Left lung (tissue), 10 donors: ENCODE data around the gene MUC2. TPM values are rescaled to one million over a fixed set of nuclear protein-coding genes. Genes with fewer than 3 reads are reported as not detected.
A peak's percentile ranks its signal among the peaks of the same experiment; 100 is the strongest.

Experiments used
- ATAC-seq: fragments of 200-7000 bp; cut with Tn5 transposase; one replicate; pipeline ENCODE4 v1.9.1; 2020; ENCODE audit warnings: moderate library complexity
- DNase-seq, 4 donors: peaks; one replicate each; pipeline ENCODE4 v3.0.0-alpha.2; 2013 to 2020
- H3K27ac ChIP-seq, 2 donors: fragments of 200-600 bp; sonication (generic) in 1 of 2; one replicate each; pipeline versions ENCODE4 v1.5.0 to v1.8.0; 2020 to 2021
- H3K27me3 ChIP-seq, 2 donors: fragments of 200-600 bp; sonication (generic) in 1 of 2; one replicate each; pipeline versions ENCODE4 v1.5.0 to v1.8.0; 2020 to 2021
- H3K36me3 ChIP-seq, 2 donors: fragments of 200-600 bp; sonication (generic) in 1 of 2; one replicate each; pipeline versions ENCODE4 v1.5.0 to v1.8.0; 2020 to 2021
- H3K4me1 ChIP-seq, 2 donors: fragments of 200-600 bp; one replicate each; pipeline ENCODE4 v1.8.0; 2021
- H3K4me3 ChIP-seq, 2 donors: fragments of 200-600 bp; sonication (generic) in 1 of 2; one replicate each; pipeline versions ENCODE4 v1.5.0 to v1.8.0; 2020 to 2021; ENCODE audit warnings: mild to moderate bottlenecking in 1 of 2
- H3K9me3 ChIP-seq, 2 donors: fragments of 200-600 bp; sonication (generic) in 1 of 2; one replicate each; pipeline versions ENCODE4 v1.5.0 to v1.8.0; 2020 to 2021
- CTCF ChIP-seq, 2 donors: fragments of 200-600 bp; sonication (generic) in 1 of 2; IDR thresholded peaks; one replicate each; pipeline versions ENCODE4 v1.5.0 to v1.8.0; 2021; ENCODE audit warnings: antibody characterized with exemption in 2 of 2
- intact Hi-C, 2 donors: fragments of 100-400 bp; cut with DNase I; formaldehyde crosslinking; loops; one replicate each; pipeline versions ENCODE4 v1.11.2 to v1.14.2; 2022
- polyA plus RNA-seq, 6 donors: library from polyadenylated mRNA; unstranded; fragments of 120-200 nt; gene quantifications; one replicate each; pipeline ENCODE4 v1.2.1, GENCODE V29; 2013; ENCODE audit not compliant: insufficient read length in 6 of 6
- total RNA-seq, 2 donors: library from RNA; stranded (reverse); fragmentation: NEBNext Ultra II Directional; extraction: Animal tissue kit (Norgen Biotek cat#: 25700); gene quantifications; one replicate each; pipeline ENCODE4 v1.2.1, GENCODE V29; 2021
- donor health status: DM: no; HTN: yes; CAD: no.
- donor health status: DM: no; HTN: no; CAD: no.

The MUC2 gene
- total and polyA plus RNA-seq, 8 donors: 0.02 to 0.03 (median 0.03) TPM; not detected in 3

DNA sequence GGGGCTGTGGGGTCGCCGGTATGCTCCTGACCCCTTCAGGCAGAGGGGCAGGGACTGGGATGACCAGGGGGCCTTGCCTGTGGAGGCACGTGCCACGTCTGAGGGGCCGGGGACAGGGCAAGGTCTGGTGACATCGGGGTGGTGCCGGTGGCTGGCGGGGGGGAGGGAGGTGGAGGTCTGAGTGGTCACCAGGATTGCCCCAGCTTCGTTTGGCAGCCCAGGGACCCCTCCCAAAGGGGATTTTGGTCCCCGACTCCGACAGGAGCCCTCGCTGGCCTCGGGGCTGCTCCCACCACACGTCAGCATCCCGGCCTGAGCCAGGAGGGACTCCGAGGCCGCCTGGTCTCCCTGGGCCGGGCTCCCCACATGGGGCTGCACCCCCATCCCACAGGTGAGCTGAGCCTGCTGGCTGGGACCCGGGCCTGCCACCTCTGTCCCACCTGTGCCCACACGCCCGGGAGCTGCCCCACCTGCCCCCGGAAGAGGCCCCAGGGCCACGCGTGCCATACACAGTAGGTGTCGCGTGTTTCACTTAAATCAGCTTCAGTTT, 37.1 kb upstream of the MUC2 start:
- Histone ChIP-seq H3K9me3 (no peaks in the 10 kb centered on the region), H3K4me3 (no peak overlapping the region), H3K27ac (no peak overlapping the region), H3K4me1 (no peaks in the 10 kb centered on the region), H3K36me3 (no peaks in the 10 kb centered on the region), H3K27me3 (peaks cover 3 to 78% of the 10 kb centered on the region in 2 donors)
- ATAC-seq (no peak), DNase-seq (peak in 1 of 4 donors; percentile 76)
- intact Hi-C loops: no loop called here
- no peak for TF ChIP-seq CTCF (IDR thresholded peaks at IDR 0.05)

DNA sequence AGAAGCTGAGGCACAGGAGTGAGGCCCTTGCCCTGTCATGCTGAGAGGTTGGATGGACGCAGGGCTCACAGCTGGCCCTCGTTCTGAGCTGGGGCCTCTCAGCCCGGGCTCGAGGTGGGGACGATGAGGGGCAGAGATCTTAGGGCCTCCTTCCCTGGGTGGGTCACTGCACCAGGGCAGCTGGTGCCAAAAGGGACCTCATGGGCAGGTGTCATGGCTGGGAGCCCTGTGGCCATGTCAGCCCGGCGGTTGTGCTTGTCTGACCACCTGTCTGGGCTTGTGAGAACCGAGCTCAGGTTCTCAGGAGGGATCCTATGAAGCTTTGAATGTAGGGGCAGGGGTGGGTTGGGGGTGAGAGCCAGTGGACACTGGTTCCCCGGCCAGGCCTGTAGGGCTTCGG, 36.3 kb upstream of the MUC2 start:
- TF ChIP-seq CTCF (IDR thresholded peaks at IDR 0.05): no peak
- DNase-seq (peak in 1 of 4 donors; percentile 40), ATAC-seq (no peak)
- H3K27me3 ChIP-seq: peaks cover 3 to 86% of the 10 kb centered on the region in 2 donors
- no peak overlapping the region for H3K27ac ChIP-seq
- H3K9me3 ChIP-seq: no peaks in the 10 kb centered on the region
- H3K36me3 ChIP-seq: no peaks in the 10 kb centered on the region
- H3K4me1 ChIP-seq: no peaks in the 10 kb centered on the region
- H3K4me3 ChIP-seq: no peak overlapping the region
- intact Hi-C loops: no loop called here

DNA sequence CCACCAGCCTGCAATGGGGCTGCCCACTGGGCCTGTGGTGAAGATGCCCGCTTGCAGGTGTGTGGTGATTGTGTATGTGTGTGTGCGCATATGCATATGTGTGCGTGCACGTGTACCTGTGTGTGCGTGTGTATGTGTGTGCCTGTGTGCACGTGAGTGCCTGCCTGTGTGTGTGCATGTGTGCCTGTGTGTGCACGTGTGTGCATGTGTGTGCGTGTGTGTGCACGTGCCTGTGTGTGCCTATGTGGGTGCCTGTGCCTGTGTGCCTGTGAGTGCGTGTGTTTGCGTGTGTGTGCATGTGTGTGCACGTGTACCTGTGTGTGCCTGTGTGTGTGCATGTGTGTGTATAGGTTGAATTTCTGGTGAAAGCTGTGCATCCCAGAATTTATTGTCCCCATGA, 35.8 kb upstream of the MUC2 start:
- DNase-seq: peak in 1 of 4 donors; percentile 57
- Histone ChIP-seq H3K27ac (no peak overlapping the region), H3K4me3 (no peak overlapping the region), H3K27me3 (peaks cover 3 to 90% of the 10 kb centered on the region in 2 donors), H3K36me3 (no peaks in the 10 kb centered on the region), H3K9me3 (no peaks in the 10 kb centered on the region), H3K4me1 (no peaks in the 10 kb centered on the region)
- intact Hi-C loops: no loop called here
- no peak for TF ChIP-seq CTCF (IDR thresholded peaks at IDR 0.05)
- no peak for ATAC-seq

DNA sequence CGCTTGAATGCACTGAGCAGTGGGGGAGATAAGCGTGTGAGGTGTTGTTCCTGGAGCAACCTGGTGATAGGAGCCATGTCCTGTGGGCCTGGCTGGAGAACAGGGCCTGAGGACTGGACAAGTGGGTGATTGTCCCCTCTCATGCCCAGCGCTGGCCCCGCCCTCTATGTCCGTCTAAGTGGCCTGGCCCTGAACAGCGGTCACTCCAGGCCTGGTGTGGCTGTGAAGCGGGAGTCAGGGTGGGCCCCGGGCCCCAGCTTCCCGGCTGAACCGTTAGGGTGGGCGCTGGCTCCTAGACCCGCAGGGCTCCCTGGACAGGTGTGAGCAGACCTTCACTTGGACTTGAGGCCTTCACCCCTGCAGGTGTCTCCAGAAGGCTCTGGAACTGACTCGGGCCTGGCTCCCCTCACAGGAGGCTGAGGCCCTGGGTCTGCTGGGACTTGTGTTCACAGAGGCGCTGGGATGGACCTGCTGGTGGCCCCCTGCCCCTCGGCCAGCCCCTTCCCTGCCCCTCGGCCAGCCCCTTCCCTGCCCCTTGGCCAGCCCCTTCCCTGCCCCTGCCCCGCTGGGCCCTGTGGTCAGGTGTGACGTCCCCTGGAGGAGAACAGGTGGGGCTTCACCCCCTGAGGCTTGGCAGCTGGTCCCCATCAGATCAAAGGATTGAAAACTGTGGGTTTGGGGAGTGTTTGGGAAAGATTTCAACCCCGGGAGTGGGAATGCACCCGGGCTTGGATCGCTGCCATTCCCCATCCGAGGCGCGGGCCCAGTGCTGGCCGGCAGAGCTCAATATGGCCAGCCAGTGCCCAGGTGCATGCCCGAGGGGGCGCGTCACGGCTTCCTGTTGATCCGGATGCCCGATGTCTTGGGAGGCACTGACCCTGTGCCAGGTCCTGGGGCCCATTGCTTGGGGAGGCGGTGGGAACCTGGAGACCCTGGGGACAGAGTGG, 34.9 kb upstream of the MUC2 start:
- ATAC-seq (peak; percentile 14), DNase-seq (peak in 1 of 4 donors; percentile 75)
- TF ChIP-seq CTCF (IDR thresholded peaks at IDR 0.05): no peak
- intact Hi-C loops: no loop called here
- Histone ChIP-seq H3K27me3 (peaks cover 3 to 82% of the 10 kb centered on the region in 2 donors), H3K9me3 (no peaks in the 10 kb centered on the region), H3K27ac (no peak overlapping the region), H3K36me3 (no peaks in the 10 kb centered on the region), H3K4me1 (no peaks in the 10 kb centered on the region), H3K4me3 (no peak overlapping the region)

GRCh38 chr11:1040428-1041148, 34.1 kb upstream of the MUC2 start:
- Histone ChIP-seq H3K4me3 (no peak overlapping the region), H3K9me3 (peaks cover 0 to 2% of the 10 kb centered on the region in 2 donors), H3K4me1 (no peaks in the 10 kb centered on the region), H3K36me3 (no peaks in the 10 kb centered on the region), H3K27ac (no peak overlapping the region), H3K27me3 (peaks cover 3 to 74% of the 10 kb centered on the region in 2 donors)
- DNase-seq (peak in 1 of 4 donors; percentile 72), ATAC-seq (no peak)
- intact Hi-C loops: no loop called here
- no peak for TF ChIP-seq CTCF (IDR thresholded peaks at IDR 0.05)
